Retina (tissue), 1 donor: ENCODE results near the gene SHISA5.
"Not testable (repeated sequence)": the region's sequence is repeated elsewhere in the genome, so short reads cannot be mapped to it uniquely, and the experiment has no call there.

Source experiments
- DNase-seq: peaks from one replicate; pipeline ENCODE4 v3.0.0-alpha.2; 2016

SHISA5 gene

DNA sequence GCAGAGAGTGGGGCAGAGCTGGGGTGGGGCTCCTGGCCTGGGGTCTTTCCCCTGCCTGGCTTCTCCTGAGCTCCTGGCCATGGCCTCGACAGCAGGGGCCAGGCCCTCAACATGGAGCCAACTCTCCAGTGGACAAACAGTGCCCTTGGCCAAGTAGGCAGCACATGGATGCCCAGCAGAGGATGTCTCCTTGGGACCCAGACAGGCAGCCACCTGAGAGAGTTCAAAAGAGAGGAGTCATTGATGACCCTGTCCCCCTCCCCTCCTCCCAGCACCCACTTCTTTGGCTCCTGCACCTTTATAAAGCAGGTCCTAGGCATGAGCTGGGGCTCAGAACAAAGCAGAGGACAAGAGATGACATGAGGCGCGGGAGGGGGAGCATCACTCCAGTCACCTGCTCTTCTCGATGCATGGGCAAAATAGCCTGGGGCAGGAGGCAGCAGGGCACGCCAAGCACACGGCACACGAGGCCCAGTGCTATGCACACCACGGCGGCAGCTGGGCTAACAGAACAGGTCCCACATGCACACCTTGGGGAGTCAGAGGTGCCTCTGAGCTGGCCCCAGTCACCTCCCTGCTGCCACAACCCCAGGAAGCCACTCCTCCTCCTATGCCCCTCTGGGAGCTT lies 27.4 kb downstream of the SHISA5 start:
- no peak for DNase-seq

DNA sequence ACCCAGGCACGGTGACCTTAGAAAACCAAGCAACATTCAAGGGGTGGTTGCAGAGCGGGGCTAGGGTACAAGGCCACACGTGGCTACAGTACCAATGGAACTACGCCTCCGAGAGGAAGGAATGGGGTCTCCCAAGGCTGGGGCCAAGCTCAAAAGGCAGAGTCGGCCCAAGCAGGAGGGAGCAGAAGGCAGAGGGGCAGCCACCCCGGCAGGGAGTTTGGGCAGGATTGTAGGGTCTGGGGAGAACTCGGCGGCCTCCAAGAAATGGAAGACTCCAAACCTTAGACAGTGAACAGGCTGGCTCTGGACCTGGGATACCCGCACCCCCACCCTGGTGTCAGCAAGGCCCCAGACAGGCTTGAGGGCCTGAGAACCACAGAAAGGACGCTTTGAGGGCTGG lies 28.8 kb downstream of the SHISA5 start:
- no peak for DNase-seq

DNA sequence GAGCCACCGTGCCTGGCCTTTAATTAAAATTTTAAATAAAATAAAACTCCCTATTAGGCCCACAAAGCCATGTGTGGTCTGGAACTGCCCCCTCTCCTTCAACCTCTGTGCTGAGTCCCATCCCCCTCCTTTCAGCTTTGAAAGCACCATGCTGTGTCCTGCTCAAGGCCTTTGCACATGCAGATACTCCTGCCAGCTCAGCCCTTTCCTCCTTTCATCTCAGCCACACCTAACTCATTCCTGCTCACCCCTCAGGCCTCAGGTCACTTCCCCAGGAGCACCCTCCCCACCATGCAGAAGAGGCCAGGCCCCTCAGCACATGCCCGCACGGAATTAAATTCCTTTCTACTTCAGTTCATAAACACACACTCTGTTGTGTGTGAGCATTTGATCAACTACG lies 29.4 kb downstream of the SHISA5 start:
- DNase-seq = no peak

DNA sequence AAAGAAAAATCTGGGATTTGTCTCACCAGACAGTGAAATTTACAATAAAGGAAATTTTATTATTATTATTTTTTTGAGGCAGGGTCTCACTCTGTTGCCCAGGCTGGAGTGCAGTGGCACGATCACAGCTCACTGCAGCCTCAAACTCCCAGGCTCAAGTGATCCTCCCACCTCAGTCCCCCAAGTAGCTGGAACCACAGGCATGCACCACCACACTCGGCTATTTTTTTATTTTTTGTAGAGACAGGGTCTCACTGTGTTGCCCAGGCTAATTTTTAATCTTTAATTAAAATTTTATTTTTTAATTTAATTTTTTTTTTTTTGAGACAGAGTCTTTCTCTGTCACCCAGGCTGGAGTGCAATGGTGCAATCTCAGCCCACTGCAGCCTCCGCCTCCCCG lies 29.9 kb downstream of the SHISA5 start:
- not testable (repeated sequence) for DNase-seq

DNA sequence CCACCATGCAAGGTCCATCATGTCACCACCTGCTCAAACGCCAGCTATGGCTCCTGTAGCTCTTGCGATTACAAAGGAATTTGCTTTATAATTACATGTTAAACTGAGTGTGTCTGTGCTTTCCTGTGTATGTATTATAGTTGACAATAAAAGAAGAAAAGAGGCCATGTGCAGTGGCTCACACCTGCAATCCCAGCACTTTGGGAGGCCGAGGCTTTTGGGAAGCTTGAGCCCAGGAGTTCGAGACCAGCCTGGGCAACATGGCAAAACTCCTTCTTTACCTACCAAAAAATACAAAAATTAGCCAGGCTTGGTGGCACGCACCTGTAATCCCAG lies 30.4 kb downstream of the SHISA5 start:
- DNase-seq = no peak

DNA sequence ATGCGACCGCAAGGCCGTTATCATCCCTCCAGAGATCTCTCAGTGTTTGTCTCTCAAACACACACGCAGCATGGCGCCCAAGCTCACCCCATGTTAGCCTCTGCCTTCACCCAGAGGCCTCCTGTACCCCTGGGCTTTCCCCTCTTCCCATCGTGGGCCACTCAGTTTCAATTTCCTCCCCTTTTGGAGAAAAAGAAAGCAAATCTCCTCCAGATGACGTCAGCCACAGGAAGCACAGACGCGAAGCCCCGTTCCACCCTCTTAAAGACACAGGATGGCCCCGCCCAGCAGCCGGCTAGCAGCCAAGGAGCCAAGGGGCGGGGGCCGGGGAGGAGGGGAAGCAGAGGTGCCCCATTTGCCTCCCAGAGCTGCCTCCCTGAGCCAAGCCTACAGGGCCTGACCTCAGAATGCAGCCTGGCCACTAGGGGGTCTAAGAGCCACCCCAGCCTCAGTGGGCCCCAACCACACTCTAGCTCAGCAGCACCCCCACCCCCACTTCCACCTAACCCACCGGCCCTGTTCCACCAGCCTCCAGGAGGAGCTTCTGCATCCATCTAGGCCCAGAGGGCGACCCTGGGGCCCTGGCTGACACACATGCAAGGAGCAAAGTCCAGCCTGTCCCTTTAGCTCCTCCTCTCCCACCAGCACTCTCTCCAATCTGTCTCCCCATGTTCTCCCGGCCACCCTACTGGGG lies 30.9 kb downstream of the SHISA5 start:
- peak; percentile 91 for DNase-seq

DNA sequence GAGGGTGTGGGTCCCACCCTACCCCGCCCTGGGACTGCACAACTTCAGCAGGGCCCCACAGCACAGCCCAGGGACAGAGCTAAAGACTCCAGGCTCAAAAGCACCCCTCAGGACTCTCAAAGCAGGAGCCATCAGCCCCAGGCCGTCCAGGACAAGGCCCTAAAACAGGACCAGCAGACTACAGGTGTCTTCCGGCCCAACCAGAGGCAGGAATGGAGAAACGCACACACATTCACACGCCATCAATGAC lies 31.4 kb downstream of the SHISA5 start:
- no peak for DNase-seq

DNA sequence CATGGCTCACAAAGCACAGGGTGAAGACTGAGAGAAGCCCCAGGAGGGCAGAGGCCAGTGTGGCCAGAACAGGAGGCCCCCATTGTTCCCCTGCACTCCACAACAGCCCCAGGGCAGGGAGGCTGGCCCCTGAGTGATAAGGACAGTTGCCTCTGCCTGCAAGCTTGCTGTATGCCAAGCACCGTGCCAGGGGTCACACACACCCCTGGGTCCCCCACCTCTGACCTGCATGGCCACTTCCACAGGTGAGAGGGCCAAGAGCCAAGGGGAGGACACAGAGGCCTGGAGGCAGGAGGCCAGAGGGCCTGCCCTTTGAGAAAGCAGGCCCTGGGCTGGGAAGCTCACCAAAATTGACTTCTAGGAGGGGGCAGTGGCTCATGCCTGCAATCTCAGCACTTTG lies 33.7 kb downstream of the SHISA5 start:
- no peak for DNase-seq

DNA sequence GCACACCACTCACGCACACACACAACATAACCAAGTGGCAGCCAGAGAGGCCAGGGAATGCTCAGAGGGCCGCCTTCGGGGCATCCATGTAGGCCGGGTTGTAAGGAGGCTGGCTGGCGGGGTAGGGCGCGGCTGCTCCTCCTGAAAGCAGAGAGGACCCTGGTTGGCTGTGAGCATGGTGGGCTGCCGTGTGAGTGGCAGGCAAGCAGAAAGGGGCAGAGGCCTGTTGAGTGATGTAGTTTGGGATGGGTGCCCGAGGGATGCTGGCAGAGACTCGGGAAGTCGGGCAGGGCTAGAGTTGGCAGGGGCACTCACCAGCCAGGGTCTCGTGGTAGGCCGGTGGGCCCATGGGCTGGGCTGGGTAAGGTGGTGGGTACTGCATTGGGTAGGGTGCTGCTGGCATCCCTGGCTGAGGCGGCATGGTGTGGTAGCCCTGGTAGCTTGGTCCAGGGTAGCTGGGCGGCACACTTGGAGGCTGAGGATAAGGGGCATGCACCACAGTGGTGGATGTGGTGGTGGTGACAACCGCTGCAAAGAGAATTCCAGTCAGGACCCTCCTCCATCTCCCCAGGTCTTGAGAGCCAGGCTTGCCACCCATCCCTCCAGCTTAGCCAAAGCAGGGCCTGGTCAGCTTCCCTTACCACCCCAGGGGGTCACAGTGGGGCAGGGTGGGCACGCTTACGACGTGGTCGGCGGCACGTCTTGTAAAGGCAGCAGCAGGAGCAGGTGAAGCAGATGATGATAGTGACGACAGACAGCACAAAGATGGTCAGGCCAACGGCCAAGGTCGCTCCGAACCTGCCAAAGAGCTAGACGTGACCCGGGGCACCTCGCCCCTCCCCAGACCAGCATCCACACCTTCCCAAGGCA lies 34.7 kb downstream of the SHISA5 start:
- DNase-seq = no peak

DNA sequence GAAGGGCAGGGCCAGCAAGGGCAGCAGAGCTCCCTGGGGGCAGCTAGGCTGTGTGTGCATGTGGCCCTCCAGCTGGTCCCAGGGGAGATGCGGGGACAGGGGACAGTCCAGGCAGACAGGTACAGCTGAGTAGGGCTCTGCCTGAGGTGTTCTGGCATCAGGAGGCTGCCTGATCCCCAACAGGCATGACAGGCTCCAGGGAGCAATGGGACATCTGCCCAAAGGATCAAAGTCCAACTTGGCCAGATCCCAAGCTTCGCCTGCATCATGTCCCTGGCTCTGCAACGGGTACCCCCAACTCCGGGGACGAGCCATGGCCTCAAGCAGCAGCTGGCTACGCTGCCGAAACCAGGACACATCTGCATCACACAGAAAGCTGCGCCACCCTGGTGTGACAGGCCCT lies 35.6 kb downstream of the SHISA5 start:
- no peak for DNase-seq

DNA sequence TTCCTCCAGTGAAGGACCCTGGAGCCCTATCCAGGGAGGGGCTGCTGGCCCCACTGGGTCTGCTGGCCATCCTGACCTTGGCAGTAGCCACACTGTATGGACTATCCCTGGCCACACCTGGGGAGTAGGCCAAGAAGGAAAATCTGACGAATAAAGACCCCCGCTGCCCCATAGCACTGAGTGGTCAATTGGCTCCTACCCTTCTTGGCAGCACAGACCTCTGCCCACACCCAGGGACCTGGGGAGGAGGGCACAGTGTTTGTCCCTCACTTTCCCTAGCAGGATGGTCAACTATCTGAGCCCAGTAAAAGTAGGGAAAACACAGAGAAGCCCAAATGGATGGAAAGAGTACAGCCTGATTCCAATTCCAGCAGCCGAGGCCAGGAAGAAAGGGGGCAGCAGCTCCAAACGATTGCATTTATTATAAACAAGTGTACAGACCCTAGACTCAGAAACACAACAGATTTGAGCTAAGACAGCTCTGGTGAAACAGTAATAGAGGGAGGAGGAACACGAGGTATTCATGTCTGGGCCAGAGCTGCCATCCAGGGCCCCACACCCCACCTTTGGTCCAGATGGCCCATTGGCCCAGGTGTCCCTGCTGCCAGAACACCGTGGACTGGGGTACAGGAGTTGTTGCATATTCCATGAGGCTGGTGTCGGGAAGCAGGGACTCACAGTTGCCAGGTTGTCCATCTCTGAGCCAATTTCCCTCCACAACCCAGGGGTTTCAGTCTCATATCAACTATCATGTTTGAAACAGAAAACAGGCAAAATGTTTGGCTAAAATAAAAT lies 36.3 kb downstream of the SHISA5 start:
- no peak for DNase-seq

DNA sequence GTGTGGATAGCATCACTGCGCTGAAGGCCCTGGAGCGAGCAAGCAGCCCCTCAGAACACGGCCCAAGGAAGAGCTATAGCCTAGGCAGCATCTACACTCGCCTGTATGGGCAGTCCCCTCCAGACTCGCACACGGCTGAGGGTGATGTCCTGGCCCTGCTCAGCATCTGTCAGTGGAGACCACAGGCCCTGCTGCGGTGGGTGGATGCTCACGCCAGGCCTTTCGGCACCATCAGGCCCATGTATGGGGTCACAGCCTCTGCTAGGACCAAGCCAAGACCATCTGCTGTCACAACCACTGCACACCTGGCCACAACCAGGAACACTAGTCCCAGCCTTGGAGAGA lies 36.9 kb downstream of the SHISA5 start:
- DNase-seq = no peak

DNA sequence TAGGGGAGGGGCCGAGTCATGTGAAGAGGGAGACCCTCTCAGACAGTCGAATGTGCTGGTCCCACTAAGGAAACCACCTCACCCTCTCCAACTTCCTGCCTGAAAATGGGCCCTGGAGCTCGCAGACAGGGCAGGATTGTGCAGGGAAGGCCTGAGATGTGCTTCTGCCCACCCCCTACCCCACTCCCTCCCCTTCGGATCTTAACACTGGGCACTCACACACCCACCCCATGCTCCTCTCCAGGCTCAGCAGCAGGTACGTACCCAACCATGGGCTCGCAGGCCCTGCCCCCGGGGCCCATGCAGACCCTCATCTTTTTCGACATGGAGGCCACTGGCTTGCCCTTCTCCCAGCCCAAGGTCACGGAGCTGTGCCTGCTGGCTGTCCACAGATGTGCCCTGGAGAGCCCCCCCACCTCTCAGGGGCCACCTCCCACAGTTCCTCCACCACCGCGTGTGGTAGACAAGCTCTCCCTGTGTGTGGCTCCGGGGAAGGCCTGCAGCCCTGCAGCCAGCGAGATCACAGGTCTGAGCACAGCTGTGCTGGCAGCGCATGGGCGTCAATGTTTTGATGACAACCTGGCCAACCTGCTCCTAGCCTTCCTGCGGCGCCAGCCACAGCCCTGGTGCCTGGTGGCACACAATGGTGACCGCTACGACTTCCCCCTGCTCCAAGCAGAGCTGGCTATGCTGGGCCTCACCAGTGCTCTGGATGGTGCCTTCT lies 37.4 kb downstream of the SHISA5 start:
- DNase-seq = peak; percentile 22

DNA sequence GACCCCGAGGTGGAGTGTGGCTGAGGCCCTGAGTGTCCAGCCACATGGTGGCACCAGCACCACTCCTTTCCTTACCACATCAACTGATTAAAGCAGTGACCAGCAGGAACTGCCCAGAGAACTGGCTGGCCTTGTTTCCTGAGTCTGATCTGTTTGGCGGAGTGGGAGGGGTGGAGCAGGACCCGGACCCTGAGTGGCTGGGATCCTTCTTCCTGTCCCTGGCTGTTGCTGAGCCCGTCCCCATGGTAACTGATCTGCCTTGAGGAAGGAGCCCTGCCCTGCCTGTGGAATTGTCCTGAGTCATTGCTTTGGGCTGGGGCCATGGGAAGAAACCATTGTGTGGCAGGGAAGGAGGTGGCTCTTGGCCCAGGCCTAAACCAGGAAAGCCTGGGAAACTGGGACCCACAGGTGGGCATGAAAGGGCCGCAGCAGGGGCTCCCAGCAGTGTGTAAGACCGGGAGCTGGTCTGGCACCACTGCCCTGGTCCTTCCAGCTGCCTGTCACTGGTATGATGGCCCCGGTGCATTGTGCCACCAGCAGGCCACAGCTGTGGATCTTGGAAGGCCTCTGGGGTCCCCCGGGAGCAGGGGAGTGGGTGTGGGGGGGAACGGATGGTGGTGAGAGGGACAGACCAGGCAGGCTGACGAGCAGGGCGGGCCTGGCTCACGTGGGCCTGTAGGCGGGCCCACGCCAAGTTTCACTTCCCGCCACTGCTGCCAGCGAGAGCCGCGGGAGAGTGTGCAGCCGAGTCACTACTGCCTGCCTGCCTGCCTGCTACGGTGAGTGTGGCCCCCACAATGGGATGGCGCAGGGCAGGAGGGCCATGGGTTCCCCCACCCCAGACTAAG lies 38.2 kb downstream of the SHISA5 start:
- peak; percentile 91 for DNase-seq

DNA sequence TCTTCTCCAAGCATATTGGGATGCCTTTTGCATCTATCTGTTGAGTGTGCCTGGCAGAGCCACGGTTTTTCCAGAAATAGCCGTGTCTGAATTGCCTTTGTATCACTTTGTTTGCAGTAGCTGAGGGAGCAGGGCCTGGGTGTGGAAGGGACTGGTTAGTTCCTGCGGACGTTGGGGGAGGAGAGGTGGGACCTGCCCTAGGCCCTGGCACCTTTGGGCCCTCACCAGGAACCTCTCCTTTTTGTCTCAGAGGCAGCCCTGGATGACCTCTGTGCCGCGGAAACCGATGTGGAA lies 38.8 kb downstream of the SHISA5 start:
- DNase-seq = no peak

DNA sequence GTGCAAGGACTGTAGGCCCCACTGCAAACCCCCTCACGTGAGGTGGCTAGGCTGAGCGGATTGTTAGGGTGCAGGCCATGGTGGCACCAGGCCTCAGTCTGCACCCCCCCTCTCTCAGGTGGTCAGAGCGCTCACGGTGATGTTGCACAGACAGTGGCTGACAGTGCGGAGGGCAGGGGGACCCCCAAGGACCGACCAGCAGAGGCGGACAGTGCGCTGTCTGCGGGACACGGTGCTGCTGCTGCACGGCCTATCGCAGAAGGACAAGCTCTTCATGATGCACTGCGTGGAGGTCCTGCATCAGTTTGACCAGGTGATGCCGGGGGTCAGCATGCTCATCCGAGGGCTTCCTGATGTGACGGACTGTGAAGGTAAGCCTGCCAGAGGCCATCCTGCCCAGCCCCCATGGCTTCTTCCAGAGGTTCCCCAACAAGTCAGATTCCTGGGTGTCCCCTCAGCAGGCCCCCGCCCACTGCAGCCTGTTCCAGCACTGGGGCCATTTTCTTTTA lies 39.2 kb downstream of the SHISA5 start:
- no peak for DNase-seq

DNA sequence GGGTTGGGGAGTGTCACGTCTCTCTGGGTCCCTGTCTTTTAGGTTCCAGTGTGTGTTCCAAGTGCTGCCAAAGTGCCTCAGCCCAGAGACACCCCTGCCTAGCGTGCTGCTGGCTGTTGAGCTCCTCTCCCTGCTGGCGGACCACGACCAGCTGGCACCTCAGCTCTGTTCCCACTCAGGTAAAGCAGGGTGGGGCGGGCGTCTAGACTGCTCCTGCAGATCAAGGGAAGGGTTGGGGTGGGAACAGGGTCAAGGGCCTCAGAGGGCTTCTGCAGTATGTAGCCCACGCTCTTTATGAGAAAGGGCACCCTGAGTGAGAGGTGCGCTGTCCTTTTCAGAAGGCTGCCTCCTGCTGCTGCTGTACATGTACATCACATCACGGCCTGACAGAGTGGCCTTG lies 40.3 kb downstream of the SHISA5 start:
- DNase-seq = no peak

DNA sequence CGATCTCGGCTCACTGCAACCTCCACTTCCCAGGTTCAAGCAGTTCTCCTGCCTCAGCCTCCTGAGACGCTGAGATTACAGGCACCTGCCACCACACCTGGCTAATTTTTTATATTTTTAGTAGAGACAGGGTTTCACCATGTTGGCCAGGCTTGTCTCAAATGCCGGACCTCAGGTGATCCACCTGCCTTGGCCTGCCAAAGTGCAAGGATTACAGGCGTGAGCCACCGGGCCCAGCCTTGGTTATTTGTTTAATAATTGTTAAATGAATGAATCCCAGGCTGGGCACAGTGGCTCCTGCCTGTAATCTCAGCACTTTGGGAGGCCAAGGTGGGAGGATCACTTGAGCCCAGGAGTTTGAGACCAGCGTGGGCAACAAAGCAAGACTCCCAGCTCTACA lies 42.2 kb downstream of the SHISA5 start:
- DNase-seq = not testable (repeated sequence)

DNA sequence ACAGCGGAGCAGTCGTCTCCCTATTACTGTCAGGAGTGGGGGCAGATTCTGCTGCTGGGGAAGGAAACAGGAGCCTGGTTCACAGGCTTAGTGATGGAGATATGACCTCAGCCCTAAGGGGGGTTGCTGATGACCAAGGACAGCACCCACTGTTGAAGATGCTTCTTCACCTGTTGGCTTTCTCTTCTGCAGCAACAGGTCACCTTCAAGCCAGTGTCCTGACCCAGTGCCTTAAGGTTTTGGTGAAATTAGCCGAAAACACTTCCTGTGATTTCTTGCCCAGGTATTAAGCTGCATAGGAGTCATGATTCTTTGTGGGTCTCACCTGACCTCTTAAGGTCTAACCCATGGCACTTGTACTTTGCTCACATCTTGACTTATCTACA lies 43.5 kb downstream of the SHISA5 start:
- DNase-seq = no peak

DNA sequence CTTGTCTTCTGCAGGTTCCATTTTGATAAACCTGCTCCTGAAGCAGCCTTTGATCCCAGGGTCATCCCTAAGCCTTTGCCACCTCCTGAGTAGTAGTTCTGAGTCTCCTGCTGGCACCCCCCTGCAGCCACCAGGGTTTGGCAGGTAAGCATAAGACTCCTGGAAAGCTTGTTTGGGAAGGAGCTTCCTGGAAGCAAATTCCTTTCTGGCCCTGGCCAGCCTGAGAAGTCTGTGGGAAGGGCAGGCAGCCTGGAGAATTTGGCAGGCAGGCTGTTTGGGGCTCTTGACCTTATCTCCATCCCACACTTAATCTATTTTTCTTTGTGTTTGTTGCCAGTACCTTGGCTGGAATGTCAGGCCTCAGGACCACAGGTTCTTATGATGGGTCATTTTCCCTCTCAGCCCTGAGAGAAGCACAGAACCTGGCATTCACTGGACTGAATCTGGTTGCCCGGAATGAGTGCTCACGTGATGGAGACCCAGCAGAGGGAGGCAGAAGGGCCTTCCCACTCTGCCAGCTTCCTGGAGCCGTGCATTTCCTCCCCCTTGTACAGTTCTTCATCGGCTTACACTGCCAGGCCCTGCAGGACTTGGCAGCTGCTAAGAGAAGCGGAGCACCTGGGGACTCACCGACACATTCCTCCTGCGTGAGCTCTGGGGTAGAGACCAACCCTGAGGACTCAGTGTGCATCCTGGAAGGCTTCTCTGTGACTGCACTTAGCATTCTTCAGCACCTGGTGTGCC lies 44.0 kb downstream of the SHISA5 start:
- no peak for DNase-seq

DNA sequence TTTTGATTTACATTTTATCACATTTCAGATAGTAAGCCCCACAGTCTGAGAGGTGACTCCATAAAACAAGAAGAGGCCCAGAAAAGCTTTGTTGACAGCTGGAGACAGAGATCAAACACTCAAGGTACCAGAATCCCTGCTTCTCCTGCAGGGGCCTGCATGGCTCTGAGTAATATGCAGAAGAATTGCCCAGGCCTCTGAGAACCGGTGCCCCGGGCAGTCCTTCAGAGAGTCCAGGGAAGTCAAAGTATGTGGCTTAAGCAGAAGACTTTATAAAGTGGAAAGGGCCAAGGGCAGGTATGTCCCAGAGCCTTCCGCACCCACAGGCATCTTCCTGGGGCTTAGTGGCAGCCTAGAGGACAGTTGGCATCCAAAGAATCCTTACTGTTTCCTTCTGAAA lies 44.6 kb downstream of the SHISA5 start:
- no peak for DNase-seq
